ENCODE measurements around the gene MED12L. TPM values are rescaled to one million over a fixed set of nuclear protein-coding genes. Genes with fewer than 3 reads are reported as not detected.

MED12L gene
- total RNA-seq, 1 experiment from 2014 or later: 14.9 TPM

GRCh38 chr3:151303751-151304150 lies 218.3 kb downstream of the MED12L start:
- Histone ChIP-seq H2BK5ac (ENCODE audit: insufficient read length, low read length) (no peak overlapping the region), H3K9me3 (ENCODE audit: control insufficient read depth, low read depth, low read length) (no peaks in the 10 kb centered on the region), H3K56ac (ENCODE audit: insufficient read length, low read depth, low read length) (no peak overlapping the region), H3K4ac (ENCODE audit: low read depth, low read length) (no peak overlapping the region), H3K9ac (ENCODE audit: extremely low read depth, insufficient read length, low read length) (no peak overlapping the region), H4K5ac (ENCODE audit: insufficient read length, low read depth, low read length) (no peak overlapping the region), H2BK15ac (ENCODE audit: low read depth, low read length) (no peak overlapping the region), H3K18ac (ENCODE audit: insufficient read length, low read depth, low read length) (no peak overlapping the region), H3K79me2 (ENCODE audit: insufficient read depth, low read length) (no peaks in the 10 kb centered on the region), H3K27me3 (ENCODE audit: insufficient read depth, low read length) (no peaks in the 10 kb centered on the region), H2BK120ac (ENCODE audit: low read depth, low read length, poor library complexity, severe bottlenecking) (no peak overlapping the region), H2BK20ac (ENCODE audit: low read depth, low read length, poor library complexity, severe bottlenecking) (no peak overlapping the region), H2BK12ac (ENCODE audit: insufficient read length, low read depth, low read length) (no peak overlapping the region), H3K14ac (ENCODE audit: insufficient read depth, low read length) (no peak overlapping the region), H2AK5ac (ENCODE audit: insufficient read length, low read length) (no peak overlapping the region), H4K20me1 (ENCODE audit: control insufficient read depth, insufficient read depth, insufficient read length) (no peaks in the 10 kb centered on the region), H3K23me2 (ENCODE audit: insufficient read length, low read depth, low read length, poor library complexity, severe bottlenecking) (no peaks in the 10 kb centered on the region), H3K4me1 (ENCODE audit: insufficient read depth, low read length) (peaks cover 12% of the 10 kb centered on the region; the same call in 1 of the 2 replicates), H4K91ac (ENCODE audit: insufficient read length, low read depth, low read length) (no peak overlapping the region), H3K79me1 (ENCODE audit: insufficient read depth, low read depth, low read length, poor library complexity, severe bottlenecking) (no peaks in the 10 kb centered on the region), H4K8ac (replicated peaks; ENCODE audit: insufficient read length, low read depth, low read length) (no peak overlapping the region), H3K4me2 (ENCODE audit: insufficient read depth, insufficient read length, low read length) (no peak overlapping the region), H3T11ph (ENCODE audit: low read length) (no peak overlapping the region), H3K23ac (ENCODE audit: insufficient read length, low read depth, low read length) (no peak overlapping the region), H3K27ac (ENCODE audit: insufficient read length, low read depth, low read length) (no peak overlapping the region), H2AFZ (ENCODE audit: low read length) (no peak overlapping the region)
- H3K27ac Mint-ChIP-seq: peak overlapping the region in 2 of 3 experiments; percentile 6 to 77; a peak in 3 of 7 replicates
- TF ChIP-seq, protein P1, sequence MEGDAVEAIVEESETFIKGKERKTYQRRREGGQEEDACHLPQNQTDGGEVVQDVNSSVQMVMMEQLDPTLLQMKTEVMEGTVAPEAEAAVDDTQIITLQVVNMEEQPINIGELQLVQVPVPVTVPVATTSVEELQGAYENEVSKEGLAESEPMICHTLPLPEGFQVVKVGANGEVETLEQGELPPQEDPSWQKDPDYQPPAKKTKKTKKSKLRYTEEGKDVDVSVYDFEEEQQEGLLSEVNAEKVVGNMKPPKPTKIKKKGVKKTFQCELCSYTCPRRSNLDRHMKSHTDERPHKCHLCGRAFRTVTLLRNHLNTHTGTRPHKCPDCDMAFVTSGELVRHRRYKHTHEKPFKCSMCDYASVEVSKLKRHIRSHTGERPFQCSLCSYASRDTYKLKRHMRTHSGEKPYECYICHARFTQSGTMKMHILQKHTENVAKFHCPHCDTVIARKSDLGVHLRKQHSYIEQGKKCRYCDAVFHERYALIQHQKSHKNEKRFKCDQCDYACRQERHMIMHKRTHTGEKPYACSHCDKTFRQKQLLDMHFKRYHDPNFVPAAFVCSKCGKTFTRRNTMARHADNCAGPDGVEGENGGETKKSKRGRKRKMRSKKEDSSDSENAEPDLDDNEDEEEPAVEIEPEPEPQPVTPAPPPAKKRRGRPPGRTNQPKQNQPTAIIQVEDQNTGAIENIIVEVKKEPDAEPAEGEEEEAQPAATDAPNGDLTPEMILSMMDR (conservative IDR thresholded peaks at IDR 0.05): no peak
- no peaks in the 10 kb centered on the region for H3K27me3 Mint-ChIP-seq (ENCODE audit: low read depth)
- no peaks in the 10 kb centered on the region for H3K9me3 Mint-ChIP-seq
- peaks cover 43 to 46% of the 10 kb centered on the region in 2 experiments for H3K4me1 Mint-ChIP-seq
- DNase-seq: no peak
- no CpG with 5 or more reads among the region's 2 CpGs for WGBS (ENCODE audit: extremely low coverage, insufficient read length, low lambda C conversion rate)
- no peak overlapping the region for H3K4me3 Mint-ChIP-seq
- no peaks in the 10 kb centered on the region for H3K36me3 Mint-ChIP-seq (ENCODE audit: insufficient read depth in 1 of 3, low read depth in 3 of 3)

Measured in H9 (cell line).